GM15510 (cell line): ENCODE data around the gene SUCLG1.

Source experiments
- POLR2A ChIP-seq: IDR thresholded peaks from 3 replicates; pipeline ENCODE4 v1.6.1; 2011; ENCODE audit warnings: borderline replicate concordance; ENCODE audit not compliant: insufficient read length; ENCODE audit errors: extremely low read depth

SUCLG1 gene

GRCh38 chr2:84417453-84418145, 41.5 kb downstream of the SUCLG1 start:
- TF ChIP-seq POLR2A: no peak

- TF ChIP-seq POLR2A: no peak
These were observed 49.5 kb downstream of the SUCLG1 start for GRCh38 chr2:84409531-84409930.

- TF ChIP-seq POLR2A: no peak
These were observed 63.3 kb downstream of the SUCLG1 start for GRCh38 chr2:84395820-84396219.

GRCh38 chr2:84394628-84395027, 64.5 kb downstream of the SUCLG1 start:
- TF ChIP-seq POLR2A: no peak

GRCh38 chr2:84393829-84394228, 65.3 kb downstream of the SUCLG1 start:
- no peak for TF ChIP-seq POLR2A

- no peak for TF ChIP-seq POLR2A
These were observed 69.3 kb downstream of the SUCLG1 start for GRCh38 chr2:84389794-84390193.

- TF ChIP-seq POLR2A: no peak
These were observed 70.1 kb downstream of the SUCLG1 start for GRCh38 chr2:84388921-84389490.

- TF ChIP-seq POLR2A: no peak
These were observed 70.9 kb downstream of the SUCLG1 start for GRCh38 chr2:84388133-84388532.

GRCh38 chr2:84386336-84387040, 72.6 kb downstream of the SUCLG1 start:
- no peak for TF ChIP-seq POLR2A

- no peak for TF ChIP-seq POLR2A
These were observed 75.8 kb downstream of the SUCLG1 start for GRCh38 chr2:84383271-84383670.

GRCh38 chr2:84380875-84381274, 78.2 kb downstream of the SUCLG1 start:
- no peak for TF ChIP-seq POLR2A

- TF ChIP-seq POLR2A: no peak
These were observed 80.1 kb downstream of the SUCLG1 start for GRCh38 chr2:84378960-84379359.

- TF ChIP-seq POLR2A: no peak
These were observed 84.1 kb downstream of the SUCLG1 start for GRCh38 chr2:84375020-84375419.

GRCh38 chr2:84373866-84374265, 85.2 kb downstream of the SUCLG1 start:
- no peak for TF ChIP-seq POLR2A
